ENCODE results near the gene MAP3K14. TPM values are rescaled to one million over a fixed set of nuclear protein-coding genes. Genes with fewer than 3 reads are reported as not detected.

Gene MAP3K14
- total RNA-seq, 1 experiment from 2014 or later, result 7.8 TPM

DNA sequence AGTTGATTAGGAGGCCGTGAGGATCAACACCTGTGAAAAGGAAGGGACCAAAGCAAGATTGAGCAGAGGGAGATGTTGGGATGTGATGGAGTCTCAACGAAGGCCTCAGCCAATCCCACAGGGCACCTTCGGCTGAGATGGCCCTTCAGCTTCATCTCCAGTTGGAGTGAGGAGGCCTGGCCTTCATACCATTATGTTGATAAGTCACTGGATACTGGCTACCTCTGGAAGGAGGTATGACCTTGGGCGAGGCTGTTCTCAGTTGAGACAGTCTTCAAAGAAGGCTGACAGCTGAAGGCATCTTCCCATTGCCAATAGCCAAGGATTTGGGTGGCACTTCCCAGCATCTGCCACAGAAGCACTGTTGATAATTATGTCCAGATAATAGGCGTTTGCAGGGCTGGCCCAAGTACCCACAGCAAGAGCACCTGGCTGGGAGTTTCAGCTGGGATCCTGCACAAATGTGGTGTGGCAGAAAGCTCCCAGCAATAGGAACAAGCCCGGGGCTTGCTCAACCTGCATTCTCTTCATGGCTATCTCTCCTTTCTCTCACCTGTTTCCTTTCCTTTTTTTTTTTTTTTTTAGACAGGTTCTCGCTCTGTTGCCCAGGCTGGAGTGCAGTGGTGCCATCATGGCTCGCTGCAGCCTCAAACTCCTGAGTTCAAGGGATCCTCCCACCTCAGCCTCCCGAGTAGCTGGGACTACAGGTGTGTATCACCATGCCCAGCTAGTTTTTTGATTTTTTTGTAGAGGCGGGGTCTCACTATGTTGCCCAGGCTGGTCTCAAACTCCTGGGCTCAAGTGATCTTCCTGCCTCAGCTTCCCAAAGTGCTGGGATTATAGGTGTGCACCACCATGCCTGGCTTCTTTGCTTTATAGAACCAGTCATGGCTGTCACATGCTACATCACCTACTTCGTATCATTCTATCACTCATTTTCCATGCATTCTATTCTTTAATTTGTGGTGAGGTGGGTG lies 18.2 kb upstream of the MAP3K14 start:
- Histone ChIP-seq H3K14ac (ENCODE audit: insufficient read depth, low read length) (no peak overlapping the region), H3K27me3 (ENCODE audit: insufficient read depth, low read length) (peaks cover 6% of the 10 kb centered on the region; the same call in 1 of the 2 replicates), H2AK5ac (ENCODE audit: insufficient read length, low read length) (no peak overlapping the region), H3K79me1 (ENCODE audit: insufficient read depth, low read depth, low read length, poor library complexity, severe bottlenecking) (no peaks in the 10 kb centered on the region), H3K4me2 (ENCODE audit: insufficient read depth, insufficient read length, low read length) (no peak overlapping the region), H3K79me2 (ENCODE audit: insufficient read depth, low read length) (no peaks in the 10 kb centered on the region), H4K5ac (ENCODE audit: insufficient read length, low read depth, low read length) (no peak overlapping the region), H3K27ac (ENCODE audit: insufficient read length, low read depth, low read length) (no peak overlapping the region), H3K23me2 (ENCODE audit: insufficient read length, low read depth, low read length, poor library complexity, severe bottlenecking) (no peaks in the 10 kb centered on the region), H2BK15ac (ENCODE audit: low read depth, low read length) (no peak overlapping the region), H3K4me1 (ENCODE audit: insufficient read depth, low read length) (no peaks in the 10 kb centered on the region), H4K8ac (replicated peaks; ENCODE audit: insufficient read length, low read depth, low read length) (no peak overlapping the region), H2AFZ (ENCODE audit: low read length) (no peak overlapping the region), H4K91ac (ENCODE audit: insufficient read length, low read depth, low read length) (no peak overlapping the region), H2BK20ac (ENCODE audit: low read depth, low read length, poor library complexity, severe bottlenecking) (no peak overlapping the region), H3K9me3 (ENCODE audit: control insufficient read depth, low read depth, low read length) (no peaks in the 10 kb centered on the region), H3K18ac (ENCODE audit: insufficient read length, low read depth, low read length) (no peak overlapping the region), H2BK12ac (ENCODE audit: insufficient read length, low read depth, low read length) (no peak overlapping the region), H3K9ac (ENCODE audit: extremely low read depth, insufficient read length, low read length) (no peak overlapping the region), H4K20me1 (ENCODE audit: control insufficient read depth, insufficient read depth, insufficient read length) (no peaks in the 10 kb centered on the region), H3K4ac (ENCODE audit: low read depth, low read length) (no peak overlapping the region), H2BK120ac (ENCODE audit: low read depth, low read length, poor library complexity, severe bottlenecking) (no peak overlapping the region), H2BK5ac (ENCODE audit: insufficient read length, low read length) (no peak overlapping the region), H3K56ac (ENCODE audit: insufficient read length, low read depth, low read length) (no peak overlapping the region), H3K23ac (ENCODE audit: insufficient read length, low read depth, low read length) (no peak overlapping the region), H3T11ph (ENCODE audit: low read length) (no peak overlapping the region)
- Mint-ChIP-seq H3K27ac (no peak overlapping the region; a peak in 1 of 7 replicates), H3K9me3 (no peaks in the 10 kb centered on the region; a peak in 1 of 5 replicates), H3K36me3 (ENCODE audit: insufficient read depth in 1 of 3, low read depth in 3 of 3) (no peaks in the 10 kb centered on the region), H3K4me1 (peaks cover 15 to 16% of the 10 kb centered on the region in 2 experiments), H3K27me3 (ENCODE audit: low read depth) (peaks cover 35% of the 10 kb centered on the region), H3K4me3 (no peak overlapping the region)
- WGBS (ENCODE audit: extremely low coverage, insufficient read length, low lambda C conversion rate), result no CpG with 5 or more reads among the region's 11 CpGs
- TF ChIP-seq, protein P1, sequence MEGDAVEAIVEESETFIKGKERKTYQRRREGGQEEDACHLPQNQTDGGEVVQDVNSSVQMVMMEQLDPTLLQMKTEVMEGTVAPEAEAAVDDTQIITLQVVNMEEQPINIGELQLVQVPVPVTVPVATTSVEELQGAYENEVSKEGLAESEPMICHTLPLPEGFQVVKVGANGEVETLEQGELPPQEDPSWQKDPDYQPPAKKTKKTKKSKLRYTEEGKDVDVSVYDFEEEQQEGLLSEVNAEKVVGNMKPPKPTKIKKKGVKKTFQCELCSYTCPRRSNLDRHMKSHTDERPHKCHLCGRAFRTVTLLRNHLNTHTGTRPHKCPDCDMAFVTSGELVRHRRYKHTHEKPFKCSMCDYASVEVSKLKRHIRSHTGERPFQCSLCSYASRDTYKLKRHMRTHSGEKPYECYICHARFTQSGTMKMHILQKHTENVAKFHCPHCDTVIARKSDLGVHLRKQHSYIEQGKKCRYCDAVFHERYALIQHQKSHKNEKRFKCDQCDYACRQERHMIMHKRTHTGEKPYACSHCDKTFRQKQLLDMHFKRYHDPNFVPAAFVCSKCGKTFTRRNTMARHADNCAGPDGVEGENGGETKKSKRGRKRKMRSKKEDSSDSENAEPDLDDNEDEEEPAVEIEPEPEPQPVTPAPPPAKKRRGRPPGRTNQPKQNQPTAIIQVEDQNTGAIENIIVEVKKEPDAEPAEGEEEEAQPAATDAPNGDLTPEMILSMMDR (conservative IDR thresholded peaks at IDR 0.05), result no peak
- DNase-seq, result peak; percentile 25
